Progenitor cell of endocrine pancreas (in vitro differentiated cells): Measurements from ENCODE around the gene B2M. TPM values are rescaled to one million over a fixed set of nuclear protein-coding genes. Genes with fewer than 3 reads are reported as not detected.
A peak's percentile ranks its signal among the peaks of the same experiment; 100 is the strongest.
"Not testable (repeated sequence)": the region's sequence is repeated elsewhere in the genome, so short reads cannot be mapped to it uniquely, and the experiment has no call there.

ENCODE experiments used
- DNase-seq: peaks from one replicate; pipeline ENCODE4 v3.0.0; 2021; ENCODE audit warnings: low spot score; ENCODE audit not compliant: unreplicated experiment
- H3K27ac Mint-ChIP-seq: 2 replicates; pipeline ENCODE4 v1.8.0; 2021; ENCODE audit warnings: mild to moderate bottlenecking, moderate library complexity, mixed read lengths
- H3K27me3 Mint-ChIP-seq: 2 replicates; pipeline ENCODE4 v1.8.0; 2021; ENCODE audit warnings: mixed read lengths
- H3K36me3 Mint-ChIP-seq: 2 replicates; pipeline ENCODE4 v1.8.0; 2022; ENCODE audit warnings: mixed read lengths; ENCODE audit not compliant: insufficient read depth
- H3K4me1 Mint-ChIP-seq: 2 replicates; pipeline ENCODE4 v1.8.0; 2021; ENCODE audit warnings: low read depth, mixed read lengths
- H3K4me3 Mint-ChIP-seq: 2 replicates; pipeline ENCODE4 v1.8.0; 2021; ENCODE audit warnings: low read depth, mild to moderate bottlenecking, moderate library complexity, mixed read lengths
- H3K9me3 Mint-ChIP-seq: 2 replicates; pipeline ENCODE4 v1.8.0; 2021; ENCODE audit warnings: low read depth, mixed read lengths
- total RNA-seq: library from RNA; stranded (reverse); gene quantifications from 2 replicates; pipeline ENCODE4 v1.2.1, GENCODE V29; 2021
- TF ChIP-seq, protein P1 (sequence below): fragments of 200-600 bp; sonication (generic); IDR thresholded peaks from one replicate; pipeline ENCODE4 v1.5.0; 2021; ENCODE audit warnings: antibody characterized with exemption, mild to moderate bottlenecking; ENCODE audit not compliant: unreplicated experiment

Gene B2M
- total RNA-seq, 1 donor from 2014 or later = 133 TPM

GRCh38 chr15:44722011-44722410 is 10.7 kb downstream of the B2M start:
- peaks cover 3% of the 10 kb centered on the region for H3K36me3 Mint-ChIP-seq
- H3K4me3 Mint-ChIP-seq = no peak overlapping the region
- H3K4me1 Mint-ChIP-seq = no peaks in the 10 kb centered on the region
- no peaks in the 10 kb centered on the region for H3K27me3 Mint-ChIP-seq
- DNase-seq = no peak
- no peak overlapping the region for H3K27ac Mint-ChIP-seq
- H3K9me3 Mint-ChIP-seq = no peaks in the 10 kb centered on the region
- TF ChIP-seq, protein P1, sequence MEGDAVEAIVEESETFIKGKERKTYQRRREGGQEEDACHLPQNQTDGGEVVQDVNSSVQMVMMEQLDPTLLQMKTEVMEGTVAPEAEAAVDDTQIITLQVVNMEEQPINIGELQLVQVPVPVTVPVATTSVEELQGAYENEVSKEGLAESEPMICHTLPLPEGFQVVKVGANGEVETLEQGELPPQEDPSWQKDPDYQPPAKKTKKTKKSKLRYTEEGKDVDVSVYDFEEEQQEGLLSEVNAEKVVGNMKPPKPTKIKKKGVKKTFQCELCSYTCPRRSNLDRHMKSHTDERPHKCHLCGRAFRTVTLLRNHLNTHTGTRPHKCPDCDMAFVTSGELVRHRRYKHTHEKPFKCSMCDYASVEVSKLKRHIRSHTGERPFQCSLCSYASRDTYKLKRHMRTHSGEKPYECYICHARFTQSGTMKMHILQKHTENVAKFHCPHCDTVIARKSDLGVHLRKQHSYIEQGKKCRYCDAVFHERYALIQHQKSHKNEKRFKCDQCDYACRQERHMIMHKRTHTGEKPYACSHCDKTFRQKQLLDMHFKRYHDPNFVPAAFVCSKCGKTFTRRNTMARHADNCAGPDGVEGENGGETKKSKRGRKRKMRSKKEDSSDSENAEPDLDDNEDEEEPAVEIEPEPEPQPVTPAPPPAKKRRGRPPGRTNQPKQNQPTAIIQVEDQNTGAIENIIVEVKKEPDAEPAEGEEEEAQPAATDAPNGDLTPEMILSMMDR = no peak

DNA sequence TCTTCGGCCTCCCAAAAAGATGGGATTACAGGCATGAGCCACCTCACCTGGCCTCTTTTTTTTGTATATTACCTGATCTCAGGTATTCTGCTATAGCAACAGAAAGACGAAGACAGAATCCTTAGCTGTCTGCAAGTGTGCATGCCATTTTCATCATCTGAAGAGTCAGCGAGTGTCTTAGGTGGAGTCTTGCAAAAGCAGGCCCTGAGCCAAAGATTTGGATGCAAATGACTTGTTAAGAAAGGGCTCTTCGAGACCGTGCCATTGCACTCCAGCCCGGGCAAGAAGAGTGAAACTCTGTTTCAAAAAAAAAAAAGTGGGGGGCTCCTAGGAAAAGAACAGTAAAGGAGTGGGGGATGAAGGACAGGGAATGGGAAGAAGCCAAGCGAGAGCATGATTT is 14.8 kb downstream of the B2M start:
- Mint-ChIP-seq H3K27ac (peak overlapping the region; percentile 53), H3K9me3 (no peaks in the 10 kb centered on the region), H3K4me1 (peaks cover 4% of the 10 kb centered on the region), H3K36me3 (no peaks in the 10 kb centered on the region), H3K4me3 (no peak overlapping the region), H3K27me3 (no peaks in the 10 kb centered on the region)
- DNase-seq = no peak
- TF ChIP-seq, protein P1 = no peak

GRCh38 chr15:44726568-44727484 is 15.5 kb downstream of the B2M start:
- Mint-ChIP-seq H3K4me1 (peaks cover 10% of the 10 kb centered on the region), H3K4me3 (no peak overlapping the region), H3K27me3 (no peaks in the 10 kb centered on the region), H3K27ac (no peak overlapping the region), H3K9me3 (no peaks in the 10 kb centered on the region), H3K36me3 (peaks cover 3% of the 10 kb centered on the region)
- no peak for DNase-seq
- TF ChIP-seq, protein P1 = no peak

DNA sequence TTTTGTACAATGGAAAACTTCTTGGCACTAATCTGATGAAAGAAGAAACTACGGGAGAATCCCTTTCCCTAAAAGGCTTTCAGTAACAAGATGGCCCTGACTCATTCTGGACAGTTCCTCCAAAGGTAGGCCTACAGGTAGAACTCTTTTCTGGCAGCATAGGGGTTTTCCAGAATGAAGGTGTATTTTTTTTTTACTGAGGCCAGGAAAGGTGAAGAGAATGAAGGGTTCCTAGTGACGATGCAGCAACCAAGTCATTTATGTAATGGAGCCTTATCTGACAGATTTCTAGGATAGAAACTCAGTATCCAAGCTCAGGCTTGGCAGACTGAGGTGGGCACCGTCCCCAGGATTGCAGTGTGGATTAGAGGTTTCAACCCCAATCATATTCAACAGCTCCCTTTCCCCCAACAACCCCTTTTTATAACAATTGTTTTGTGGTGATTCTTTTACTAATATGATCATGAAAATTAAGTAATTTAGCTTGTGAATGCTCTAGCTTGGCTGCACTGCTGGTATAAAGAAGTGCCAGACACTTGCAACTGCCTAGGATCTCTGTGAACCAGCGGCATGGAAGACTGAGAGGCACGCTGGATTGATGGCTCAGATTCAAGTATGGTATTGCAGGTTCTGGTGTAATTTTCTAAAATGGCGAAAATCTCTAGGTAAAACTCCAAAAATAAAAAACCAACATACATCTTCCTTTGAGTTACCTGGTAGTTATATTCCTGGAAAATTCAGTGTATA is 16.3 kb downstream of the B2M start:
- DNase-seq = no peak
- TF ChIP-seq, protein P1 = no peak
- H3K4me1 Mint-ChIP-seq = peaks cover 10% of the 10 kb centered on the region
- no peak overlapping the region for H3K4me3 Mint-ChIP-seq
- peaks cover 5% of the 10 kb centered on the region for H3K36me3 Mint-ChIP-seq
- H3K27ac Mint-ChIP-seq = peak overlapping the region; percentile 64
- H3K9me3 Mint-ChIP-seq = no peaks in the 10 kb centered on the region
- H3K27me3 Mint-ChIP-seq = no peaks in the 10 kb centered on the region

DNA sequence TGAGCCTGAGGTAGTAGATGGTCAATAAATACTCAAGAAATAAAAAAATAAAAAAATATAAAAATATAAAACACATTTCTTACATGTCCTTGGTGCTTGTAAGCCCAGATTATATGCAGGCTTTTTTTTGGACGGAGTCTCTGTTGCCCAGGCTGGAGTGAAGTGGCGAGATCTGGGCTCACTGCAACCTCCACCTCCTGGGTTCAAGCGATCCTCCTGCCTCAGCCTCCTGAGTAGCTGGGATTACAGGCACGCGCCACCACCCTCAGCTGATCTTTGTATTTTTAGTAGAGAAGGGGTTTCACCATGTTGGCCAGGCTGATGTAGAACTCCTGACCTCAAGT is 16.9 kb downstream of the B2M start:
- not testable (repeated sequence) for H3K9me3 Mint-ChIP-seq, H3K27me3 Mint-ChIP-seq, H3K36me3 Mint-ChIP-seq, DNase-seq
- Mint-ChIP-seq H3K27ac (peak overlapping the region; percentile 98), H3K4me1 (peaks cover 10% of the 10 kb centered on the region), H3K4me3 (peak overlapping the region; percentile 89)
